Measurements from ENCODE around the gene ARPC1A. TPM values are rescaled to one million over a fixed set of nuclear protein-coding genes. Genes with fewer than 3 reads are reported as not detected.

Gene ARPC1A
- total RNA-seq, 2 donors from 2014 or later = 173 to 231 TPM

DNA sequence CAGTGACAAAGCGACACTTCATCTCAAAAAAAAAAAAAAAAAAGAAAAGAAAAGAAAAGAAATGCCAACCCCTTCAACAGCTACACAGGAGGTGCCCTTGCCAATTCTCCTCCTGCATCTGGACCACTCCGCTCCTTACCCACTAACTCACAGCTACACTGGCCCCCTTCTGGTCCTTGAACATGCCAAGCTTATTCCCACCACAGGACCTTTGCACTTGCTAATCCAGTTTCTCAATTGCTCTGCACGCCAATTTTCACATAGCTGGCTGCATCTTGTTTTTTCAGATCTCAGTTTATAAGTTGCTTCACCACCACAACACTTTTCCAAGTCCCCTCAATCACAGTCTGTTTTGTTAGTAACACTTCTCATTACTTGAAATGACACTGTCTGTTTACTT is 77.2 kb downstream of the ARPC1A start:
- intact Hi-C loops (cut with DNase I) = no loop called here
- H3K36me3 ChIP-seq = peaks cover 11% of the 10 kb centered on the region
- peaks cover 12% of the 10 kb centered on the region for H3K4me1 ChIP-seq
- TF ChIP-seq, protein P1, sequence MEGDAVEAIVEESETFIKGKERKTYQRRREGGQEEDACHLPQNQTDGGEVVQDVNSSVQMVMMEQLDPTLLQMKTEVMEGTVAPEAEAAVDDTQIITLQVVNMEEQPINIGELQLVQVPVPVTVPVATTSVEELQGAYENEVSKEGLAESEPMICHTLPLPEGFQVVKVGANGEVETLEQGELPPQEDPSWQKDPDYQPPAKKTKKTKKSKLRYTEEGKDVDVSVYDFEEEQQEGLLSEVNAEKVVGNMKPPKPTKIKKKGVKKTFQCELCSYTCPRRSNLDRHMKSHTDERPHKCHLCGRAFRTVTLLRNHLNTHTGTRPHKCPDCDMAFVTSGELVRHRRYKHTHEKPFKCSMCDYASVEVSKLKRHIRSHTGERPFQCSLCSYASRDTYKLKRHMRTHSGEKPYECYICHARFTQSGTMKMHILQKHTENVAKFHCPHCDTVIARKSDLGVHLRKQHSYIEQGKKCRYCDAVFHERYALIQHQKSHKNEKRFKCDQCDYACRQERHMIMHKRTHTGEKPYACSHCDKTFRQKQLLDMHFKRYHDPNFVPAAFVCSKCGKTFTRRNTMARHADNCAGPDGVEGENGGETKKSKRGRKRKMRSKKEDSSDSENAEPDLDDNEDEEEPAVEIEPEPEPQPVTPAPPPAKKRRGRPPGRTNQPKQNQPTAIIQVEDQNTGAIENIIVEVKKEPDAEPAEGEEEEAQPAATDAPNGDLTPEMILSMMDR (IDR thresholded peaks at IDR 0.05) = no peak
- no peak for DNase-seq
- no peak overlapping the region for H3K4me3 ChIP-seq
- no peaks in the 10 kb centered on the region for H3K9me3 ChIP-seq
- no peak overlapping the region for H3K27ac ChIP-seq
- no peaks in the 10 kb centered on the region for H3K27me3 ChIP-seq
- no peak overlapping the region for H3K9ac ChIP-seq (ENCODE audit: low read depth in 2 of 2, low read length in 2 of 2)

- H3K4me3 ChIP-seq = no peak overlapping the region
- no peaks in the 10 kb centered on the region for H3K9me3 ChIP-seq
- no peaks in the 10 kb centered on the region for H3K27me3 ChIP-seq
- H3K36me3 ChIP-seq = peaks cover 11% of the 10 kb centered on the region
- TF ChIP-seq, protein P1 (IDR thresholded peaks at IDR 0.05) = no peak
- H3K4me1 ChIP-seq = peaks cover 12% of the 10 kb centered on the region
- DNase-seq = no peak
- H3K27ac ChIP-seq = no peak overlapping the region
- intact Hi-C loops (cut with DNase I) = no loop called here
- H3K9ac ChIP-seq (ENCODE audit: low read depth in 2 of 2, low read length in 2 of 2) = no peak overlapping the region
These were observed 78.1 kb downstream of the ARPC1A start for GRCh38 chr7:99403764-99404163.

- no peaks in the 10 kb centered on the region for H3K27me3 ChIP-seq
- TF ChIP-seq, protein P1 (IDR thresholded peaks at IDR 0.05) = no peak
- no peak for DNase-seq
- H3K9ac ChIP-seq (ENCODE audit: low read depth in 2 of 2, low read length in 2 of 2) = no peak overlapping the region
- intact Hi-C loops (cut with DNase I) = no loop called here
- H3K4me3 ChIP-seq = no peak overlapping the region
- H3K9me3 ChIP-seq = no peaks in the 10 kb centered on the region
- H3K27ac ChIP-seq = no peak overlapping the region
- H3K36me3 ChIP-seq = peaks cover 8% of the 10 kb centered on the region
- H3K4me1 ChIP-seq = peaks cover 12% of the 10 kb centered on the region
These were observed 78.7 kb downstream of the ARPC1A start for GRCh38 chr7:99404235-99404976.

DNA sequence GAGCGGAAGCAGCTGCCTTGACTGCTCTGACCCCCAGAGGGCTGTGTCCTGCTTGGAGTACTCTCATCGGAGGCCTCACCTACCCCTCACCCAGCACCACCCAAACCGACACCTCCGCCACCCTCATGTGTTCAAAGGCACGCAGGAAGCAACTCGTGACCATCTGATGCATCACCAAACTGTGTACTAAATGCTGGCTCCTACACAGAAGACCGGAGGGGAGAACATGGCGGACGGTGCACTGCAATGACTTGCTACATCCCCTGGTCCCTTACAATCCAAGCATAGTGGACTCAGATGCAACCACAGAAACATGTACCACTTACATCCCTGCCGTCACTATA is 79.3 kb downstream of the ARPC1A start:
- DNase-seq = no peak
- H3K4me3 ChIP-seq = no peak overlapping the region
- TF ChIP-seq, protein P1 (IDR thresholded peaks at IDR 0.05) = no peak
- H3K27me3 ChIP-seq = no peaks in the 10 kb centered on the region
- intact Hi-C loops (cut with DNase I) = loop anchor here (5.0 kb wide), 1 partner anchor 33 kb away; the partner anchor contains the start of gene ARPC1B
- H3K9ac ChIP-seq (ENCODE audit: low read depth in 2 of 2, low read length in 2 of 2) = no peak overlapping the region
- H3K27ac ChIP-seq = no peak overlapping the region
- H3K4me1 ChIP-seq = peaks cover 12% of the 10 kb centered on the region
- peaks cover 3% of the 10 kb centered on the region for H3K36me3 ChIP-seq
- H3K9me3 ChIP-seq = no peaks in the 10 kb centered on the region

DNA sequence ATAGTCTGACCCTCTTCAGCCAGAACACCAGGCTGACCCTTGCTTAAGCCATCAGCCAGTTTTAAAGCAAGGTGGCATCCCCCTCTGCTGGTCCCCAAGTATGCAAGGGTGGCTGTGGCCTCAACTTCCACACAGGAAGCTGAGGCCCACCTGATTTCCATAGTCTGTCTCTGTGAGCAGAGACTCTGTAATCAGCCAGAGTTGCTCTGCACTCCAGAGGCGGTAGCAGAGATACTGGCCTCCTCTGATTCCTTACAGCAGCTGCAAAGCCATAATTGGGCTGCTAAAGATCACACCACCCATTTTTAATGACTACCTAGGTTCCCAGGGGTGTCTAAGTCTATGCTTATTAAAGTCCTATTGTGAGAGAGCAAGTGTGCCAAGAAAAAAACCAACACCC is 80.9 kb downstream of the ARPC1A start:
- intact Hi-C loops (cut with DNase I) = loop anchor here (5.0 kb wide), 1 partner anchor 34 kb away; the partner anchor contains the start of gene ARPC1B
- Histone ChIP-seq H3K36me3 (peaks cover 8% of the 10 kb centered on the region), H3K27ac (no peak overlapping the region), H3K4me3 (no peak overlapping the region), H3K9ac (ENCODE audit: low read depth in 2 of 2, low read length in 2 of 2) (no peak overlapping the region), H3K27me3 (no peaks in the 10 kb centered on the region), H3K4me1 (peaks cover 12% of the 10 kb centered on the region), H3K9me3 (no peaks in the 10 kb centered on the region)
- DNase-seq = no peak
- TF ChIP-seq, protein P1 (IDR thresholded peaks at IDR 0.05) = no peak

Data from colonic mucosa (tissue), 4 donors.